Measurements from ENCODE around the gene SMAD6.

- TF ChIP-seq CTCF (IDR thresholded peaks at IDR 0.05): no peak
- no peak for TF ChIP-seq POLR2AphosphoS5 (IDR thresholded peaks at IDR 0.05)
- TF ChIP-seq POLR2A (IDR thresholded peaks at IDR 0.05; ENCODE audit: low read depth): no peak
These were observed 36.1 kb downstream of the SMAD6 start for GRCh38 chr15:66738116-66738515.
